HG03280 (cell line): ENCODE measurements around the gene DHCR24.

Experiments
- ATAC-seq: cut with Tn5 transposase; IDR thresholded peaks from one replicate; pipeline ENCODE4 v1.9.1; 2021; ENCODE audit warnings: mild to moderate bottlenecking, moderate library complexity; ENCODE audit not compliant: unreplicated experiment

Gene DHCR24

DNA sequence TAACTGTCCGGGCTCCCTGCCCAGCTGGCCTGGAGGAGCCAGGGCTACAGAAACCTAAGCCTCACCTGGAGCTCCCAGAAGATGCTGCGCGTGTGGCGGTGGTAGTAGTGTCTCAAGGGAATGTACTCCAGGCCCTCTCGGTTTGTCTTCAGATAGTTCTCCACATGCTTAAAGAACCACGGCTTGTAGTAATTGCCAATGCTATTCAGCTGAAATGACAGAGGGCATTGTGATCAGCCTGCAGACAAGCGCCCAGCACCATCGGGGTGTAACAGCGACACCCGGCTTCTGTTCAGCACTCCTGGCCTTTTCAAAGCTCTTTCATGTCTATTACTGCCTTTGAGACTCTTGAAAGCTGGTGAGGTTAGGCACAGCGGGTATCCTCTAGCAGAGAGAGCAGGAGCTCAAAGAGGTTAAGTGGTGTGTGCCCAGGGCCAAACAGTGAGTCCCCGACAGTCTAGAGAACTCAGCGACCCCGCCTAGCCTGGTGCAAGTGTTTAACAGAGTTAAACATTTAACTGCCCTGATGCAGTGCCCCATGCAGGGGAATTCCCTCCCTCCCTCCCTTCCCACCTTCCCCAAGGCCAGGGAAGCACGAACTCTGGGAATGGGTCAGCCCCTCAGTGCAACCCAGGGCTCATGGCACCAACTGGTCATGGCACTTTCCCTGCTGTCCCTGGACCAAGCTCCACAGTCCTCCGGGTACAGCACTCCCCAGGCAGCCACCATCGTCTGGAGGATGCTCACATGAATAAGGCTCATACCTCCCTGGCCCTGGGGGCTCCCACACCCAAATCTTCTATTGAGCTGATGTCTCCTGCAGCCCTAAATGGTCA, 21.5 kb downstream of the DHCR24 start:
- ATAC-seq: no peak

DNA sequence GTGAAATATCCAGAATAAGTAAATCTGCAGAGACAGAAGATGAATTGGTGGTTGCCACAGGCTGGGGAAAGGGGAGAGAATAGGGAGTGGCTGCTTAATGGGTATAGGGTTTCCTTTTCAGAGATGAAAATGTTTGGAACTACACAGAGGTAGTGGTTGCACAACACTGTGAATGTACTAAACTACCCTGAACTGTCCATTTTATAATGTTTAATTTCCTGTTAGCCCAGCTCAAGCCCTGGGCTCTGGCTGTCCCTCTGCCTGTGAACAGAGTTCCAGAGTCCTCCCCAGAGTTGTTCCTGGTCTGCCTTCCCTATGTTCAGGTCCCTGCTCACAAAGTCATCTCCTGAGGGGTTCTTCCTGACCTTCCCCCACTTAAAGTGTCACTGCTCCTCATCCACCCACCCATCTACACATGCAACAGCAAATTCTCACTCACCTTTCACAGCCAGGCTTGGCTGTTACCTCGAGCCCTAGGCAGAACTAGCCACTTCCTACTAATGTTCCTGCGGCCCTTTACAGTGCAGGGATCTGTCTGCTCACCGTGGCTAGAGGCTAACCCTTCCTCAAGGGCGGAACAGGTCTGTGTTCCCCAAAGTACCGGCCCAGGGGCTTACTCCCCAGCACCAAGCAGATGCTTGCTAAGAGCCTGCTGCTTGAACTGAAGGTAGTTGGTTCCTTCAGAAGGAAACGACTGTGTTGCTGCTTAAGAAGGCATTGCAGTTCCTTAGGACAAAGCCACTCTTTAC, 22.4 kb downstream of the DHCR24 start:
- no peak for ATAC-seq

DNA sequence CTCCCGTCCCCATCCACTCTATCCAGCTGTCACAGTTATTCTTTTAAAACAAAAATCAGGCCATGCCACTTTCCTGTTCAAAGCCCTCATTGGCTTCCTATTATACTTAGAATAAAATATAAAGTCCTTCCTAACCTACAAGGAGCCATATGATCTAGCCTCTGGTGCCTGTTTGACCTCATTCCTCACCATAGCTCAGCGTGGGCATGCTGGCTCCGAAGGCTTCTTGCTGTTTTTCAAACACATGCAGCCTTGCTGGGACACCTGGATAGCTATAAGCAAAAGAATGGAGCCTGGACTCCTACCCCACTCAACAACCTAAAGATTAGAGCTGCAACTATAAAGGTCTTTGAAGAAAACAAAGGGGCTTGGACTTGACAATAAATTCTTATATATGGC, 23.7 kb downstream of the DHCR24 start:
- ATAC-seq: no peak

DNA sequence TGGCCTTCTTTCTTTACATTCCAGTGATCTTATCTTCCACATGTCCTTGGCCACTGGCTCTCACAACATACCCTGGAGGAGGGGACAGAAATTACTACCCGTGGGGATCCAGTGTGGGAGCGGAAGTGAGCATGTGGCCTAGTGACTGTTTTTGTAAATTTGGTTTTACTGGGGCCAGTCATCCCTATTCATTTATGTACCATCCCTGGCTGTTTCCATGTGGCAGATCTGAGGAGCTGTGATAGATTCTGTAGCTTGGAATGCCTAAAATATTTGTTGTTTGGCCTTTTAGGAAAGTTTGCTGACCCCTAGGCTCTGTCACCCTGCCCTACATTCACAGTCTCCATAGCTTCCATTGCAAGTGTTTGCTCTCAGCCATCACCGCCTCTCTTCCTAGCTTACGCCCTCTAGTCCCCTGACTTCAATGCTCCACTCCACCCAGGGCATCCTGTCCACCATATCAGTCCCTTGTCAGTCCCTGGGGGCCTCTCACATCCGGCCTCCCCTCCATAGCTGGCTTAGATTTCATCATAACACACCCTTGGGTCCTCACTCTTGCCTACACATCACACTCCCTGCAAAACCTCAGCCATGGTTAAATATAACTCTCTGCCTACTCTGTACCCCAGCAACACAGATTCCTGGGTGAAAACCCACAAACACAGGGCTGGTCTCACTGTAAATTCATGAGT, 25.8 kb downstream of the DHCR24 start:
- no peak for ATAC-seq

DNA sequence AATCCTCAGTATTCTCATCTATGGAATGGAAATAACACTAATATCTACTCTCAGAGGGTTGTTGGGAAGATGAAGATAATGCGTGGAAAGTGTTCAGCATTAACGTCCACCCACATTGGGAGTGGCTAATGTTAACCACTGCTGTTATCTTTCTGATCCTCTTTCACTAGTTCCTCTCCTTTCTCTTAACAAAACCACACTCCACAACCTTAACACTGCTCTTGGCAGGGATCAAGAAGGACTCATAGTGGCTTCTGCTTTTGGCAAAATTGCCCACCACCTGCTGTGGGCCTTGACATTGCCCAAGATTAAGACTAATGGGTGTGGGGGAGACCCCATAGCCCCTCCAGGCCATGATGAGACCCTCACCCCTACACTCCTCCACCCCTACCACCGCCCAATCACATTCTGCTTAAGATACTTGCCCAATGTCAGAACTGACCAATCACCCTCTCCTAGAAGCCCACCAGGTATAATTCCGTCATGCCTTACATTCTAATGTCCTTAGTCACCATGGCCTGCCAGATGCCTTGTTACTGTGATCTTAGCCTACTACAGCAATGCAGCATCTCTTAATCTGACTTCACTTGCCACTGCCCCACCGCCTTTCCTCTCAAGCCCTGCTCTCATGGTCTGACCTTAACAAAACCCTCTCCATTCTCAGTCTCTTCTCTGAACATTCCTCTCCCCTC, 27.1 kb downstream of the DHCR24 start:
- ATAC-seq: no peak

DNA sequence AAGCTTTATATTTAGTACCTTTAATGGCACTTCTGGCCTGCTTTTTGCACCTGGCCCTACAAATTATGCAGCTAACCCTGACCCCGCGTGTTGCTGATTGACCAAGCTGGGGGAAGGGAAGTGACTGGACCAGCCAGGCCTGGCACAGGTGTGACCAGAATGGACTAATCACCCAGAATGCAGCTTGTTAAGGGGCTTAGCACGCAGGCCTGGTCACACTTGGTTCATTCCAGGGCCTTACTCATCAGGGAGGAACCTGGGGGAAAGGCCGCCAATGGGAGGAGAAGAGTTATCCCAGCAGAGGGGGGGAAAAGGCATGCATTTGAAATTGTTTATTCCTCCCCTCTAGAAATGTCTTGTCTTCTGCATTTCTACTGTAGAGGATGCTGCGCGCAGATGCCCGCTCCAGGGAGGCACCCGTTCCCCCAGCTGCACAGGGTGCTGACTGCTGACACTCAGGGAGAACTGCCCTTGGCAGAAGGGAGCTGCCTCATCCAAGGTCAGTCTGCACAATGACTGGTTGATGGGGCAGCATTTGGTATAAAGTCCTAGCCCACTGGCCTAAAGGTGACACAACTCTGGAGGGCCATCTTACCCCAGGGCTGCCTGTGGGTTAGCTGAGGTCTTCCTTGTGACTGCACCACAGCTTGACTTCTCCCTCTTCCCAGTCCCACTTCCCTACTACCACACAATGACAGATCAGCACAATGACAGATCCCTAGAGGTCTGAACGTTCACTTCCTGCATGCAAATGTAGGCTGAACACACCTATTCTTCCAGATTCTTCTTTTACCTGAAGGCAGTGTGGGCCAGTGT, 29.0 kb downstream of the DHCR24 start:
- ATAC-seq: no peak

DNA sequence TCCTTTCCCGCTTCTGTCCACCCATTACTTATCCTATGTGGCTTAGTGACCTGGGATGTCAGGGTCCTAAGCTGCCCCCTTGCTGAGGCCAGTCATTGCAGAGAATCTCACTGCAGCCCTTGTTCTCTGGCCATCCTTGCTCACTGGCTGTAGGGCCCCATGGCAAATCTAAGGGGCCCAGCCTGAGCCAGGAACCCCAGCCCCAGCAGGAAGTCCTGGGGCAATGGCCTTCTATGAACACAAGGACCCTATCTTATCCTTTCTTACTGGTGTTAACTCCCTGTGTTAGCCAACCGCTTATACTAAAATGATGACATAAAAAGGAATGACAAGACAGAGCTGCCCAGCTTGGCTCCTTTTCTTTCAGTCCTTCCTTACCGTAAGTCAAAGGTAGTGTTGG, 29.9 kb downstream of the DHCR24 start:
- no peak for ATAC-seq

DNA sequence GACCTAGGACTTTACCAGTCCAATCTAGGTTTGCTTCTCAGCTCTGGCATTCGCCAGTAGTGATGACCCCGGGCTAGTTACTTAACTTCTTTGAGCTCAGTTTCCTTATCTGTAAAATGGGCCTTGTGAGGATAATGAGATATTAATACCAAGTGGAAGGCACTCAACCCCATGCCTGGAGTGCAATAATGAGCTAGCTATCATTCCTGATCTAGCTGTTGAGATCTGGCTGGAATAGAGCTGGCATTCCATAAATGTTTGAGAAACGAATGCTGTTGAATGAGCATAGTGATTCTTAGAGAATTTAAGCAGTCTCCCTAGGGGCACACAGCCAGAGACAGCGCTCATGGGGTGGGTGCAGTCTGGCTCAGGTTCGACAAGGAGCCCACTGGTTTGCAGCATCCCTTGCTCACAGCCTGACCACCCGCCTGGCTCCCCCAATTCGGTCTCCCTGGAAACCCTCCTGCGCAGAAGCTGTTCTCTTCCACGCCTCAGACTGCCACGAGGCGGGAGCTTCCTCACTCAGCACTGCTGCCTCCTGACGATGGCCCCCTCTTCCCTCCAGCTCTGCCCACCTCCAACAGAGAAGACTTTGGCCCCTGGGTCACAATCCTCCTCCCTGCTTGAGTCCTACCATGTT, 32.5 kb downstream of the DHCR24 start:
- ATAC-seq: no peak

DNA sequence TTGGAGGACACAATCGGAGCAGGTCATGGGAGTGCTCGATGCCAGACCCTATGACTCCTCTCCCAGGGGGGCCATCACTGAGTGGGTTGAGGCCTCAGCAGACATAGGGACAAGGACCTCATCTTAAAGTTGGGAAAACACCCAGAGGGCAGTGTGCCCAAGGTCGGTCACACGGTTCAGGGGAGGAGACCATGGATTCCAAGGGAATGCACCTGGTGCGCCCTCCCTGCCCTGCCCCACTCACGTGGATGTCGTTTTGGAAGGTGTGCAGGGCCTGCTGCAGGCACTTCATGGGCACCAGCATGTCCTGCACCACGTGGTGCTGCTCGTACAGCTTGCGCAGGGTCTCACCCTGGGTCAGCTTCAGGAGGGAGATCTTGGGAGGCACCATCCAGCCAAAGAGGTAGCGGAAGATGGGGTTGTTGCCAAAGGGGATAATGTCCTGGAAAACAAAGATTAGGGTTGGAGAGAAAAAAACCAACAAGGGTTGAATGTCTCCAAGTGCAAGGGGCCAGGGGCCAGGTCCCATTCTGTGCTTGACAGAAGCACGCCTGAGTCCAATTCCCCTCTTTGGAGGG, 33.1 kb downstream of the DHCR24 start:
- ATAC-seq: no peak

DNA sequence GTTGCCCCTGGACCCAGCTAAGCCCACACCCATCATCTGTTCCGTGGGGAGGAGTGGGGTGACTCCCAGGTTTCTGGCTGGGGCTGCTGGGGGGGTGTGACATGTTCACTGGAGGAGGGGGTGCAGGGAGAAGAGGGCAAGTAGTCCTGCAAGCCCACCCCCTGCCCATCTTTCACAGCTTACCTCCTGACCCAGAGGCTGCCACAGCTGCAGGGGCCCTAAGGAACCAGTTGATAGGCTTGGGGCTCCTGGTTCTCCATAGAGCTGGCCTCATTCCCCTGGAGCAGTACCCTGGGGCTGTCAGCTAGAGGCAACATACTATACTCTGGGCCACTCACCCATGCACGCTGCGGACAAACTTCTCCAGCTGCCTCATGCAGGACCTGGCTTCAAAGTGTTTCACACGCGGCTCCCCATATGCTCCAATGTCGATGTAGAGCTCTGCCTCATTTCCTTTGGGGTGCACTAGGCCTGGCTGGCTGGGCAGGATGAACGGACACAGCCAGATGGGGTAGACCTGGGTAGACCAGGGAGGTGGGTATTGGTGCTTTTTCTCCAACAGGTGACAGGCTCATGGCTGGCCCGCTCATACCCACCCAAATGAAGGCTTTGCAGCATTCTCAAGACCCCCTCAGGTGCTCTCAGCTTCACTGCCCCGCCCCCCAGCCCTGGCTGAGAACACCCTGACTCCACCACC, 33.8 kb downstream of the DHCR24 start:
- no peak for ATAC-seq

DNA sequence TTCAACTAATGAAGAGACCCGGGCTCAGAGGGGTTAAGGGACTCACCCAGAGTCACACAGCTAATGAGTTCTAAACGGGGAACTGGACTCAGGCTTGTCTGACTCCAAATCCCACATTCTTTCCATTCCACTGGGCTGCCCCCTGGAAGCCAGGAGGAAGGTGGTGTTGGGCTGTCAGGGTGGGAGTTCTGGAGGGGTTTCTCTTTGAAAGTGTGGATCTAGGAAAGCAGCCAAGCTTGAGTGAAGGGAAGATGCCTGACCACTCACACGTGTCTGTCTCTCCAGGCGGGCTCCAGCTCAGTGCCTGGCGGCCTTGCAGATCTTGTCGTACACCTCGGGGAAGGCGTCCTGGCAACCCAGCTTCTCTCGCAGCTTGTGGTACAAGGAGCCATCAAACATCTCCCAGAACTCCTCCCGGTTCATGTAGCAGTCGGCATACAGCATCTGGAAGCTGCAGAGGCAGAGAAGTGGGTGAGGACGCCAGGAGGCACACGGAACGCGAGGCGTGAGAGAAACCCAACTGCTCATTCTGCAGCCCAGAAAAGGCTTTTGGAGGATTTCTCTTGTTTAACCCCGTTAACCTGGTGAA, 35.0 kb downstream of the DHCR24 start:
- ATAC-seq: no peak

DNA sequence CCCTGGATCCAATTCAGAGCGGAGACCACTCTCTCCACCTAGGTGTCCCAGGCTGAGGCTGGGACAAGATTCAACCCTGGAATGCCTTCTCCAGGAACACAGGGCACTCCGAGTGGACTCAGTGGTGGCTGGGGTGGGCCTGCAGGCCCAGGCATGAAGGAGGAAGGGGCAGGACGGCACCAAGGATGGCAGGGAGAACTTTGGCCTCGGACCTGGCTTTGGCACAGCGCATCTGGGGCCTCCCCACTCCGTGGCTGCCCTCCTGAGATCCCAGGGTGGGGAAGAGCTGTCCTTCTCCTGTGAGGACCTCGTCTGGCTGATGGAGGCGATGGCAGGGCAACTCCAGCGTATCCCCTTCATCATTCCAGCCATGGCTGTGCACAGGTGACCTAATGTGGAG, 35.6 kb downstream of the DHCR24 start:
- ATAC-seq: no peak

DNA sequence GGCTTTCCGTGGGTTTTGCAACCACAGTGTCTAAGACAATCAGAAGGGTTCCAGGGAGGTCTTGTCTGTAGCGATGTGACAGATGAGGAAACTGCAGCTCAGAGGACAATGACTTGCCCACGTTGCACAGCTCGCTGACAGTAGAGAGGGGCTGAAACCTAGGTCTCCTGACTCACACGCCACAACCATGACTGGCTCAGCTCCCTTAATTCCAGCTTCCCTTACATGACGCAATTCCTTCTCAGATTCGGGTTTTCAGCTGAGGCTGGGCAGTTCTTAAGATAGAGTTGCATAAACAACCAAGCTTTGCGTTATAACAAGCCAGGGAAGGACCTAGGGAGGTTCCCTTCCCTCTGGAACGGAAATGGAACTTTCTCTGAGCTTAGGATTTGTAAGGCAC, 36.3 kb downstream of the DHCR24 start:
- ATAC-seq: no peak

DNA sequence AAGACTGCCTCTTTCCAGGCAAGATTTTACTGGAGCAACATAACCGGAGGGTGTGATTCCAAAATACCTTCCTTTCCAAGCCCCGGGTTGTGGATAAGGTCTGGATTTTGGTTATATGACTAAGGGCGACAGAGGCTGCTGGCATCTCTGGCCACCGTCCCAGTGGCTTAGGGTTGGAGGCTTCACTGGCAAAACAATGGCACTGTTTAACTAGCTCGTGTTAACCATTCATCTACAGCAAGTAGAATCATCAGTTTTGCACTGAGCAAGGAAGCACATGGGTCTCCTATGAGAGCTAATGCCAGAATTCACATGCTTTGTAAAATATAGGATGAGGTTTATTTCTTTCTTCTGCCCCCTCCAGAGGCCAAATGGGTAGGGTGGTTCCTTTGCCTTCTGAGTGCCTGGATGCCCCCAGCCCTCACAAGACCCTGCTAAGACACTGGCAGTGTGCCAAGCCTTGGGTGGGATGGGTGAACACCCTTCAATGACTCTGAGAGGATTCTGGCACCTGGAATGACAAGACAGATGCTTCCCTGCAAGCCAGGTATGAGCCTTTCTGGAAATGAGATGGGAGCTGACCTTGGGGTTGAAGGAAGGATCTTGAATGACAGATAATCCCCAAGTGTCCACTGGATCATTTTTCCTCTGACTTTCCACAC, 36.8 kb downstream of the DHCR24 start:
- no peak for ATAC-seq

DNA sequence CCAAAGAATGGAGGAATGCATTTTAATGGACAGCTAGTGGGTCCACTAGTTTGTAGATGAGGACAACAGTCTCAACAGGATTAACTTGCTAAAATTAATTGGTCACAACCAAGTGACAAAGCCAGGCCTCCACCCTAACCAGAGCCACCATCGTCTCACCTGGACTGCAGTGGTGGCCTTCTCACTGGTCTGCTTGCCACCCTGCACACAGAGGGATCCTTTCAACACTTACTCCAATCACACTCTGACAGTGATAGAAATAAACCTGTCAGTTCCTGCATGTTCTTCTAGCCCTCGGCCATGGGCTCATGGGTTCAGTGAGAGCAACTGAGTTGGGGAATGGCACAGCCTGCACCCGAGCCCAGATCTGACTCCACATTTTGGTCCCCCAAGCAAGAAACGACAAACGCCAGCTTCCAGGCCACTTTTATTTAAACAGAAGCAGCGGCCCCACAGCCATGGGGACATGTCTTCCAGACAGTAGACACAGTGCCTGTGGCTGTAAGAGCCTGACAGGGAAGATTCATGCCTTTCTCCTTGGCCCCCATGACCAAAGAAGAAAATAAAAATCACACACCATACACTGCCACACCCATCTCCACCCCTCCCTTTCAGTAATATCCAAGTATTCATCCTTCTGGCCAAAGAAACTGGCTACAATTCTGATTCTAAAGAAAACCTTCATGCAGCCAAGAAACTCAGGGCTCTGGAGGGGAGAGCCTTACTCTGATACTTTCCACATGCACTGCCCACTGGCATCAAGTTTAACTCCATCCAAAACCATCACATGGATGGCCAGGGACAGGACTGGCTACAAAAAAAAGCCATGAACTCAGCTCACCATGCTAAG, 37.6 kb downstream of the DHCR24 start:
- ATAC-seq: no peak

DNA sequence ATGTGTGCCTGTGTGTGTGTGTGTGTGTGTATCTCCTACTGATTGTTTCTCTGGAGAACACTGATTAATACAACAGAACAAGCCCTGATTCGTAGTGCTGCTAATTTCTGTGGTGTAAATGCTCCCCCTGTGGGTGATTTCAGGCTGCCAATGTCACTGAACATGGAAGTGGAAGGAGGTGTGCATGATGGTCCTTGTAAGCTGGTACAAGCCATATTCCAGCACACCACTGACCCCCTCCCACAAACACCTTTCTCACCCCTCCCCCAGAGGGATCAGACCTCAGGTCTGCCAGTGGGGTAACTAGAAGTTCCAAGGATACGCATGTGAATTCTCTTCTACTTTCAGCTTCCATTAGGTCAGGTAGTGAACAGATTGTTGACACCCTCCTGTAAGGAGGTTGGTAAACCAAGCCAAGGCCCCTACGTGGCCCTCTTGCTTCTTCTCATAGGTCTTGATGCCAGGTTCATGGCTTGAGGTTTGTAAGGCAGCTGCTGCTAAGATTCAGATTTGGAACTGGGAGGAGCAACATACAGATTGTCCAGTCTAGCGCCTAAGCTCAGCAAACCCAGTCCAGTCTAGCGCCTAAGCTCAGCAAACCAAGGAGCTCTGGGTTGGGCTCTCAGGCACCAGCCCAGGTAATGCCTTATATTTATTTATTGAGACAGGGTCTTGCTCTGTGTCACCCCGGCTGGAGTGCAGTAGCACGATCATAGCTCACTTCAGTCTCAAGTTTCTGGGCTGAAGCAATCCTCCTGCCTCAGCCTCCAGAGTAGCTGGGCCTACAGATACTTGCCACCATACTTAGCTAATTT, 38.7 kb downstream of the DHCR24 start:
- ATAC-seq: no peak
